SK-N-MC (cell line): ENCODE data around the gene PTPRF.

Source experiments
- DNase-seq: peaks from one replicate; pipeline ENCODE4 v3.0.0-alpha.2; 2011; ENCODE audit warnings: low read depth, low spot score
- H3K27ac ChIP-seq: fragments of 200-600 bp; sonication (generic); 2 replicates; pipeline ENCODE4 v1.5.1; 2016; ENCODE audit warnings: mixed run types
- H3K36me3 ChIP-seq: fragments of 200-600 bp; sonication (generic); 2 replicates; pipeline ENCODE4 v1.6.1; 2017; ENCODE audit warnings: antibody characterized with exemption, low read length, mixed read lengths; ENCODE audit not compliant: insufficient read depth
- H3K4me3 ChIP-seq: fragments of 200-600 bp; sonication (generic); 2 replicates; pipeline ENCODE4 v1.5.1; 2016
- H3K9ac ChIP-seq: fragments of 200-600 bp; sonication (generic); 2 replicates; pipeline ENCODE4 v1.8.0; 2017; ENCODE audit warnings: mixed run types, mixed read lengths; ENCODE audit not compliant: insufficient read length
- H3K9me3 ChIP-seq: fragments of 200-600 bp; sonication (generic); 2 replicates; pipeline ENCODE4 v1.6.1; 2017; ENCODE audit warnings: low read depth, mild to moderate bottlenecking, antibody characterized with exemption, low read length, moderate library complexity, mixed read lengths
- EZH2 ChIP-seq: fragments of 200-600 bp; sonication (generic); IDR thresholded peaks from one replicate; pipeline ENCODE4 v1.6.1; 2017; ENCODE audit warnings: antibody characterized with exemption
- FOXP2 ChIP-seq: optimal IDR thresholded peaks from 2 replicates; pipeline ENCODE3; 2011; ENCODE audit warnings: mild to moderate bottlenecking, moderate library complexity; ENCODE audit not compliant: insufficient read depth; ENCODE audit errors: extremely low read length, control extremely low read depth
- POLR2AphosphoS5 ChIP-seq: IDR thresholded peaks from 2 replicates; pipeline ENCODE4 v1.6.1; 2012; ENCODE audit warnings: mild to moderate bottlenecking, low read depth, low read length, borderline replicate concordance

Gene PTPRF

DNA sequence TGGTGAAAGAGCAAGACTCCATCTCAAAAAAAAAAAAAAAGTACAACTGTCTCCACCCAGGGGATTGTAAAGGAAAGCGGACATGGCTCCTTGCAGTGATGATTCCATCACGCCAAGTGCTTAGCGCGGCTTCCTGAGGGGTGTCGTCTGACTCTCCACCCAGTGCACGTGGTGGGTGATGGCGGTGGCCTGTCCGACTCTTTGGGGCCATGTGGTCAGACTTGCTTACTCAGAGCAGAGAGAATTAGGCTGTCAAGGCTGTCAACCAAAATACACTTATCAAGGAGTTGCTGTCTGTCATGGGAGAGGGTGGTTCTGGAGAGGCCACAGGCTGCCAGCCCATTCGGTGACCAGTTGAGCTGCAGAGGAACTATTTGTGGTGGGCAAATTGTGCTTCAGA lies 49.4 kb downstream of the PTPRF start:
- H3K36me3 ChIP-seq = peaks cover 26% of the 10 kb centered on the region; the same call in 1 of the 2 replicates
- no peak overlapping the region for H3K4me3 ChIP-seq

GRCh38 chr1:43582162-43582566 lies 51.5 kb downstream of the PTPRF start:
- Histone ChIP-seq H3K27ac (no peak overlapping the region), H3K36me3 (peaks cover 10% of the 10 kb centered on the region; the same call in 1 of the 2 replicates), H3K9me3 (no peaks in the 10 kb centered on the region), H3K9ac (no peak overlapping the region), H3K4me3 (no peak overlapping the region)
- TF ChIP-seq EZH2 (no peak), POLR2AphosphoS5 (no peak), FOXP2 (no peak)
- DNase-seq = no peak

More for the DNA sequence above, 49.4 kb downstream of the PTPRF start:
- Histone ChIP-seq H3K9me3 (no peaks in the 10 kb centered on the region), H3K9ac (no peak overlapping the region), H3K27ac (no peak overlapping the region)
- TF ChIP-seq EZH2 (no peak), FOXP2 (no peak), POLR2AphosphoS5 (no peak)
- DNase-seq = no peak

- H3K9me3 ChIP-seq = no peaks in the 10 kb centered on the region
- no peak overlapping the region for H3K9ac ChIP-seq
- DNase-seq = no peak
- H3K36me3 ChIP-seq = peaks cover 10% of the 10 kb centered on the region; the same call in 1 of the 2 replicates
- no peak for TF ChIP-seq POLR2AphosphoS5
- no peak for TF ChIP-seq EZH2
- H3K27ac ChIP-seq = no peak overlapping the region
- no peak overlapping the region for H3K4me3 ChIP-seq
Observed at GRCh38 chr1:43583058-43583457, 52.4 kb downstream of the PTPRF start.

DNA sequence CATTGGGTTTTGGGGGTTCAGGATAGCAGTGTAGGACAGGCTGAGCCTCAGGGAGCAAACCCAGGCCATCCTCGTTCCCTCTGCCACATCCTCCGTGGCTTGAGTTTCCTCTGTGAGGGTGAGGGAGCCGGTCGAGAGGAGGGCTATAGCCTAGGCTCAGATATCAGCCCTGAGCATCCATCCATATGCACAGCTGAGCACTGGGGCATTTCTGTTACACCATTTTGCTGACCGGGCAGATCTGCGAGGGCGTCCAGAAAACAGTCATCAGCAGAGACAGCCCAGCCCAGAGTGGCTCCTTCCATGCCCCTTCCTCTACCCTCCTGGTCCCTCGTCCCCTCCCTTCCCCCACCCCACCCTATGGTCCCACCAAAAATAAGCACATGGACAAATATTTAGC lies 53.5 kb downstream of the PTPRF start:
- no peak overlapping the region for H3K9ac ChIP-seq
- no peak for DNase-seq
- no peak overlapping the region for H3K27ac ChIP-seq
- H3K36me3 ChIP-seq = peaks cover 8% of the 10 kb centered on the region; the same call in 1 of the 2 replicates
- TF ChIP-seq FOXP2 (no peak), EZH2 (no peak), POLR2AphosphoS5 (no peak)
- H3K4me3 ChIP-seq = no peak overlapping the region
- H3K9me3 ChIP-seq = no peaks in the 10 kb centered on the region

DNA sequence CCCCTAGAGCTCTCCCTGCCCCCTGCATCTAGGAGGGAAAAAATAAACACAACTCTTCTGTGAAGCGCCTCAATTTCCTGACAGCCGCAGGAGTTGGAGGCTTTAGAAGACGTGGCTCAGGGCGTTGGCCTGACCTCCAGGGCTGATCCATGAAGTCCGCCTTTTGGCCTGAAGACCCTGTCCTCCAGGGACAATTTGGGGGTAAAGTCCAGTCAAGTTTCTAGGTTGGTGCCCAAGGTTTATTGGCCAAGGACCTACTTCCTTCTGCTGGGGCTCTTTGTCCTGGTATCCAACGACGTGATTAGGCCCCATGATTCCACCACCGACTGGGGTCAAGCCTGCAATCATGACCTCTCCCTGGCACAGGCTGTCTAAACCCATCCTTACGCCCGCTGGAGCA lies 54.9 kb downstream of the PTPRF start:
- DNase-seq = no peak
- peaks cover 14% of the 10 kb centered on the region; the same call in 1 of the 2 replicates for H3K36me3 ChIP-seq
- no peak overlapping the region for H3K9ac ChIP-seq
- H3K27ac ChIP-seq = no peak overlapping the region
- no peak for TF ChIP-seq FOXP2
- TF ChIP-seq POLR2AphosphoS5 = no peak
- no peak for TF ChIP-seq EZH2
- no peak overlapping the region for H3K4me3 ChIP-seq
- H3K9me3 ChIP-seq = no peaks in the 10 kb centered on the region

- Histone ChIP-seq H3K4me3 (no peak overlapping the region), H3K27ac (no peak overlapping the region), H3K9ac (no peak overlapping the region), H3K36me3 (peaks cover 20% of the 10 kb centered on the region; the same call in 1 of the 2 replicates), H3K9me3 (no peaks in the 10 kb centered on the region)
- no peak for DNase-seq
- TF ChIP-seq EZH2 (no peak), FOXP2 (no peak), POLR2AphosphoS5 (no peak)
Observed at GRCh38 chr1:43586136-43586731, 55.6 kb downstream of the PTPRF start.

DNA sequence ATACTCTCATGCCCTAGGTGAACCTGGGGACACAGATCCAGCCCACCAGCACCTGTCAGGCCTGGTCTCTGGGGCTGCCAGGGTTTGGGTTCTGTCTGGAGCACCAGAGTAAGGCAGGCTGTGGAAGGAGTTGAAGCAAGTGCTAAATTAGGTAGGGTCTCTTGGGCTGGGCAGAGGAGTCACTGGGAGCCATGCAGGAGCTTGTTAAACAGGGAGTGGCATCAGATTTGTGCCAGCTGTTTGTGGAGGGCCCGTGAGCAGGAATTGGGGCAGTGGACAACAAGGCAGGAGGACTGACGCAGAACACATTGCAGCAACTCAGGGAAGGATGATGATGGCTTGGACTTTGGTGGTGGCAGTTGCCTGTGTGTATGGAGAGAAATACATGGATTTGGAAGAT lies 56.3 kb downstream of the PTPRF start:
- TF ChIP-seq EZH2 (no peak), POLR2AphosphoS5 (no peak), FOXP2 (no peak)
- Histone ChIP-seq H3K27ac (no peak overlapping the region), H3K36me3 (peaks cover 28% of the 10 kb centered on the region; the same call in 1 of the 2 replicates), H3K9me3 (no peaks in the 10 kb centered on the region), H3K4me3 (no peak overlapping the region), H3K9ac (no peak overlapping the region)
- no peak for DNase-seq

DNA sequence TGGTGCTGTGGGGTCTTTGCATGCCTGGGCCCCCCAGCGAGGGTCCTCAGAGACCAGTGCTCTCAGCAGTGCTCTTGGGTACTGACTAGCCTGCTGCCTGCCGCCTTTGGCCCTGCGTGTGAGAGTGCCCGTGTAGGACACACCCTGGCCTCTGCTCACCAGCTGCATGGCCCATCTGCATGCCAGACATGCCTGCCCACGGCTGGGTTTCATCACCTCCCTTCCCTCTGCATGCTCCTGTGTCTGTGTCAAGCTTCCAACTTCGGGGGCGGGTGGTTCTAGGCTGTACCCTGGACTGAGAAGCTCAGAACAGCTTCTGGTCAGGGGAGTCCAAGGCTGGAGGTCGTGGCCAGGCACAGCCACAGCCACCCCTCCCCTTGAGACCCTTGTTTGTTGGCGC lies 56.9 kb downstream of the PTPRF start:
- TF ChIP-seq FOXP2 (no peak), EZH2 (no peak), POLR2AphosphoS5 (no peak)
- Histone ChIP-seq H3K27ac (no peak overlapping the region), H3K36me3 (peaks cover 34% of the 10 kb centered on the region; the same call in 1 of the 2 replicates), H3K9me3 (no peaks in the 10 kb centered on the region), H3K4me3 (no peak overlapping the region), H3K9ac (no peak overlapping the region)
- no peak for DNase-seq

- no peak overlapping the region for H3K4me3 ChIP-seq
- H3K9ac ChIP-seq = no peak overlapping the region
- no peaks in the 10 kb centered on the region for H3K9me3 ChIP-seq
- H3K27ac ChIP-seq = no peak overlapping the region
- H3K36me3 ChIP-seq = peaks cover 42% of the 10 kb centered on the region; the same call in 1 of the 2 replicates
- TF ChIP-seq FOXP2 (no peak), EZH2 (no peak), POLR2AphosphoS5 (no peak)
- no peak for DNase-seq
Observed at GRCh38 chr1:43588592-43588991, 57.9 kb downstream of the PTPRF start.
